ENCODE measurements around the gene GASK1A.

Gene GASK1A

GRCh38 chr3:43071313-43071893 lies 92.3 kb downstream of the GASK1A start:
- DNase-seq = no peak

GRCh38 chr3:43072361-43072760 lies 93.2 kb downstream of the GASK1A start:
- no peak for DNase-seq

GRCh38 chr3:43073116-43073835 lies 94.2 kb downstream of the GASK1A start:
- no peak for DNase-seq

GRCh38 chr3:43073836-43074220 lies 94.7 kb downstream of the GASK1A start:
- DNase-seq = no peak

GRCh38 chr3:43074482-43074881 lies 95.4 kb downstream of the GASK1A start:
- DNase-seq = no peak

GRCh38 chr3:43074901-43075689 lies 96.0 kb downstream of the GASK1A start:
- DNase-seq = no peak

GRCh38 chr3:43075904-43076661 lies 97.0 kb downstream of the GASK1A start:
- no peak for DNase-seq

- no peak for DNase-seq
These were observed 97.7 kb downstream of the GASK1A start for GRCh38 chr3:43076857-43077256.

GRCh38 chr3:43077261-43077660 lies 98.2 kb downstream of the GASK1A start:
- no peak for DNase-seq

- DNase-seq = no peak
These were observed 98.6 kb downstream of the GASK1A start for GRCh38 chr3:43077707-43078106.

GRCh38 chr3:43079536-43080332 lies 100.6 kb downstream of the GASK1A start:
- DNase-seq = no peak

GRCh38 chr3:43080726-43081568 lies 101.8 kb downstream of the GASK1A start:
- DNase-seq = no peak

GRCh38 chr3:43081796-43082195 lies 102.7 kb downstream of the GASK1A start:
- no peak for DNase-seq

GRCh38 chr3:43082457-43082856 lies 103.3 kb downstream of the GASK1A start:
- no peak for DNase-seq

- no peak for DNase-seq
These were observed 107.5 kb downstream of the GASK1A start for GRCh38 chr3:43086460-43087165.

GRCh38 chr3:43087249-43087776 lies 108.2 kb downstream of the GASK1A start:
- DNase-seq = no peak

GRCh38 chr3:43089081-43089480 lies 110.0 kb downstream of the GASK1A start:
- DNase-seq = no peak

GRCh38 chr3:43090238-43090637 lies 111.1 kb downstream of the GASK1A start:
- DNase-seq = no peak

GRCh38 chr3:43091481-43091880 lies 112.4 kb downstream of the GASK1A start:
- no peak for DNase-seq

- no peak for DNase-seq
These were observed 113.9 kb downstream of the GASK1A start for GRCh38 chr3:43093006-43093405.

- DNase-seq = no peak
These were observed 114.9 kb downstream of the GASK1A start for GRCh38 chr3:43093974-43094373.

Data from NCI-H2171 (cell line).